CD4-positive, CD25-positive, alpha-beta regulatory T cell (primary cell): ENCODE results near the gene TMEM86A. TPM values are rescaled to one million over a fixed set of nuclear protein-coding genes. Genes with fewer than 3 reads are reported as not detected.

Experiments
- ATAC-seq, 2 donors: fragments of 150-1000 bp; cut with Tn5 transposase; one replicate each; pipeline ENCODE4 v1.10.0; 2021; ENCODE audit warnings: low read depth in 2 of 2, moderate number of reproducible peaks in 2 of 2, moderate library complexity in 1 of 2
- DNase-seq, 3 donors: peaks; one replicate each; pipeline versions ENCODE4 v3.0.0 to v3.0.0-alpha.2; 2012 to 2022; ENCODE audit warnings: mixed read lengths in 1 of 3
- H3K27ac ChIP-seq: one replicate; pipeline ENCODE4 v1.7.0; 2013; ENCODE audit warnings: mild to moderate bottlenecking, low read length; ENCODE audit not compliant: insufficient read depth, poor library complexity, severe bottlenecking
- H3K27me3 ChIP-seq: one replicate; pipeline ENCODE4 v1.7.0; 2013; ENCODE audit warnings: low read length; ENCODE audit not compliant: control insufficient read depth, insufficient read depth
- H3K36me3 ChIP-seq: one replicate; pipeline ENCODE4 v1.7.0; 2013; ENCODE audit warnings: mild to moderate bottlenecking, low read length, moderate library complexity; ENCODE audit not compliant: control insufficient read depth, insufficient read depth
- H3K4me1 ChIP-seq: 2 replicates; pipeline ENCODE4 v1.7.0; 2013; ENCODE audit warnings: mild to moderate bottlenecking, low read length; ENCODE audit not compliant: insufficient read depth, control insufficient read depth, poor library complexity, severe bottlenecking
- H3K4me3 ChIP-seq: one replicate; pipeline ENCODE4 v1.7.0; 2013; ENCODE audit warnings: low read depth, mild to moderate bottlenecking, low read length, moderate library complexity
- H3K9me3 ChIP-seq, 2 experiments: 1 replicate in 1 of 2; 2 replicates in 1 of 2; pipeline ENCODE4 v1.7.0; 2013; ENCODE audit warnings: low read length in 2 of 2, mild to moderate bottlenecking in 1 of 2, moderate library complexity in 1 of 2; ENCODE audit not compliant: control insufficient read depth in 2 of 2
- H3K27ac Mint-ChIP-seq, 3 donors: one replicate each; pipeline ENCODE4 v1.8.0; 2020 to 2022; ENCODE audit warnings: mild to moderate bottlenecking in 3 of 3, mixed read lengths in 3 of 3, moderate library complexity in 2 of 3
- H3K27me3 Mint-ChIP-seq: one replicate; pipeline ENCODE4 v1.8.0; 2022; ENCODE audit warnings: mild to moderate bottlenecking, mixed read lengths
- H3K36me3 Mint-ChIP-seq: one replicate; pipeline ENCODE4 v1.8.0; 2020; ENCODE audit warnings: mixed read lengths
- H3K4me1 Mint-ChIP-seq, 4 donors: one replicate each; pipeline ENCODE4 v1.8.0; 2020 to 2022; ENCODE audit warnings: mixed read lengths in 4 of 4, mild to moderate bottlenecking in 1 of 4
- H3K4me3 Mint-ChIP-seq, 4 donors: one replicate each; pipeline ENCODE4 v1.8.0; 2020 to 2022; ENCODE audit warnings: mild to moderate bottlenecking in 4 of 4, mixed read lengths in 4 of 4, moderate library complexity in 3 of 4
- H3K9me3 Mint-ChIP-seq, 7 donors: one replicate each; pipeline ENCODE4 v1.8.0; 2020 to 2022; ENCODE audit warnings: mixed read lengths in 7 of 7, mild to moderate bottlenecking in 3 of 7, moderate library complexity in 2 of 7
- polyA plus RNA-seq, 4 donors: library from polyadenylated mRNA; unstranded; fragments of 300-500 nt; fragmentation: Illumina TruSeq; gene quantifications; one replicate each; pipeline ENCODE4 v1.2.3, GENCODE V29; 2021
- total RNA-seq: library from RNA; stranded (reverse); gene quantifications from one replicate; pipeline ENCODE4 v1.2.3, GENCODE V29; 2022

TMEM86A gene
- total and polyA plus RNA-seq, 5 donors from 2014 or later = 1.00 to 4.8 (median 1.3) TPM

- DNase-seq (no peak), ATAC-seq (no peak)
- H3K27me3 ChIP-seq = no peaks in the 10 kb centered on the region
- Mint-ChIP-seq H3K27me3 (peaks cover 16% of the 10 kb centered on the region), H3K9me3 (peaks cover 0 to 1% (median 0%) of the 10 kb centered on the region in 7 donors), H3K36me3 (no peaks in the 10 kb centered on the region), H3K4me3 (peak overlapping the region in 2 of 4 donors; percentile 25 to 41), H3K27ac (peak overlapping the region in 1 of 3 donors; percentile 84), H3K4me1 (peaks cover 0 to 37% (median 7%) of the 10 kb centered on the region in 4 donors)
- no peak overlapping the region for H3K4me3 ChIP-seq
- no peaks in the 10 kb centered on the region for H3K9me3 ChIP-seq
- no peak overlapping the region for H3K27ac ChIP-seq
- no peaks in the 10 kb centered on the region for H3K36me3 ChIP-seq
- peaks cover 16% of the 10 kb centered on the region for H3K4me1 ChIP-seq
Observed at GRCh38 chr11:18700872-18701271, 2.3 kb downstream of the TMEM86A start.

GRCh38 chr11:18701614-18702216 lies 3.1 kb downstream of the TMEM86A start:
- Mint-ChIP-seq H3K27me3 (peaks cover 17% of the 10 kb centered on the region), H3K4me1 (peaks cover 0 to 42% (median 8%) of the 10 kb centered on the region in 4 donors), H3K27ac (no peak overlapping the region), H3K9me3 (peaks cover 0 to 1% (median 0%) of the 10 kb centered on the region in 7 donors), H3K4me3 (peak overlapping the region in 2 of 4 donors; percentile 25 to 28), H3K36me3 (no peaks in the 10 kb centered on the region)
- H3K4me3 ChIP-seq = no peak overlapping the region
- H3K27me3 ChIP-seq = no peaks in the 10 kb centered on the region
- H3K27ac ChIP-seq = no peak overlapping the region
- H3K9me3 ChIP-seq = no peaks in the 10 kb centered on the region
- ATAC-seq = no peak
- peaks cover 23% of the 10 kb centered on the region for H3K4me1 ChIP-seq
- no peak for DNase-seq
- H3K36me3 ChIP-seq = no peaks in the 10 kb centered on the region

- Histone ChIP-seq H3K4me3 (no peak overlapping the region), H3K4me1 (peaks cover 21% of the 10 kb centered on the region), H3K36me3 (no peaks in the 10 kb centered on the region), H3K9me3 (no peaks in the 10 kb centered on the region), H3K27me3 (no peaks in the 10 kb centered on the region), H3K27ac (no peak overlapping the region)
- H3K4me1 Mint-ChIP-seq = peaks cover 0 to 45% (median 10%) of the 10 kb centered on the region in 4 donors
- H3K27me3 Mint-ChIP-seq = peaks cover 22% of the 10 kb centered on the region
- peak overlapping the region in 2 of 4 donors; percentile 64 to 65 for H3K4me3 Mint-ChIP-seq
- no peak overlapping the region for H3K27ac Mint-ChIP-seq
- ATAC-seq = no peak
- H3K36me3 Mint-ChIP-seq = no peaks in the 10 kb centered on the region
- H3K9me3 Mint-ChIP-seq = peaks cover 0 to 1% (median 0%) of the 10 kb centered on the region in 7 donors
- DNase-seq = no peak
Observed at GRCh38 chr11:18703001-18703763, 4.6 kb downstream of the TMEM86A start.

DNA sequence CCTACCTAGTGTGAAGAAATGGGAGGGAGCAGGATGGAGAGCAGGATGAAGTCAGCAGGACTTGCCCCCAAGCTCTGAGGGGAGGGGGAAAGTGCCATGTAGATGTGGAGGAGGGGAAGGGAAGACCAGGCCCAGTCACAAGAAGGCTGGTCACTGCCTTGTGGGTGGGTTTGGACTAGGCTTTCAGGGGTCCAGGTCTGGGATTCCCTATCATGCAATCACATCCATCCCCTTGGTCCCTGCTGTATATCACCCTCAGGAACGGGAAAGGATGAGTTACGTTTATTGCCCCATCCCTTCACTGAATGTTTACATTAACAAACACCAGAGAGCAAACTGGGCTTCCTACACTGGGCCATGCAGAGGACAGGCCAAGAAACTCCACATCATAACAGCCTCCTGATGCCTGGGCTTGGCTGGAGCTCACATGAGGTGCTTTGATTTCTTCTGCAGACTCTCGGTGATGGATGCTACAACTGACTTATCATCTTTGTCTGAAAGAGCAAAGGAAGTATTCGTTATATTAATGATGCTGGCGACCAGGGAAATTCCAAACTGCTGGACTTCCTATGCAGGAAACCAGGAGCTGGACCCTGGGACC lies 5.6 kb downstream of the TMEM86A start:
- DNase-seq = no peak
- H3K4me1 ChIP-seq = peaks cover 19% of the 10 kb centered on the region
- H3K4me1 Mint-ChIP-seq = peaks cover 0 to 42% (median 9%) of the 10 kb centered on the region in 4 donors
- no peak overlapping the region for H3K27ac Mint-ChIP-seq
- no peaks in the 10 kb centered on the region for H3K9me3 ChIP-seq
- no peak for ATAC-seq
- peaks cover 22% of the 10 kb centered on the region for H3K27me3 Mint-ChIP-seq
- H3K27ac ChIP-seq = no peak overlapping the region
- H3K4me3 ChIP-seq = no peak overlapping the region
- no peaks in the 10 kb centered on the region for H3K27me3 ChIP-seq
- H3K36me3 ChIP-seq = no peaks in the 10 kb centered on the region
- H3K36me3 Mint-ChIP-seq = no peaks in the 10 kb centered on the region
- H3K9me3 Mint-ChIP-seq = peaks cover 0 to 1% (median 0%) of the 10 kb centered on the region in 7 donors
- H3K4me3 Mint-ChIP-seq = peak overlapping the region in 2 of 4 donors; percentile 64 to 65

DNA sequence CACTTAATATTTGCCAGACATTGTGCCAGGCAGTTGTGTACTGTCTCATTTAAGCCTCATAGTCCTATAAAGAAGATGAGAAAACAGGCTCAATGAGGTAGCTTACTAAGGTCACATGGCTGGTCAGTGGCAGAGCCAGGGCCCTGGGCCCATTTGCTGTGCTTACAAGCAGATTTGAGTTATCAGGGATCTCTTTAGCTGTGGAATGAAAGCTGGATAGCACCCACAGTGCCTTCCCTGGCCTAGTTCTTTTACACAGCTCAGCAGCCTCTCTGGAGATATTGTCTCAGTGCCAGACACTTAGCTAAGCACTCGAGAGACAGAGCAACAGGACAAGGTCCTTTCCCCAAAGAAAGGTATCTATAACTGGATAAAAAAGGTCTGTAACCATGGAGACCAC lies 6.1 kb downstream of the TMEM86A start:
- H3K27ac ChIP-seq = no peak overlapping the region
- ATAC-seq = no peak
- no peaks in the 10 kb centered on the region for H3K9me3 ChIP-seq
- peaks cover 26% of the 10 kb centered on the region for H3K27me3 Mint-ChIP-seq
- no peaks in the 10 kb centered on the region for H3K27me3 ChIP-seq
- no peaks in the 10 kb centered on the region for H3K36me3 ChIP-seq
- H3K36me3 Mint-ChIP-seq = no peaks in the 10 kb centered on the region
- no peaks in the 10 kb centered on the region for H3K9me3 Mint-ChIP-seq
- H3K4me1 ChIP-seq = peaks cover 19% of the 10 kb centered on the region
- DNase-seq = no peak
- H3K4me1 Mint-ChIP-seq = peaks cover 0 to 36% (median 9%) of the 10 kb centered on the region in 4 donors
- peak overlapping the region in 2 of 3 donors; percentile 44 to 61 for H3K27ac Mint-ChIP-seq
- H3K4me3 Mint-ChIP-seq = peak overlapping the region; percentile 65 to 81 (median 80)
- no peak overlapping the region for H3K4me3 ChIP-seq

GRCh38 chr11:18705651-18706281 lies 7.2 kb downstream of the TMEM86A start:
- Histone ChIP-seq H3K27me3 (no peaks in the 10 kb centered on the region), H3K4me3 (no peak overlapping the region), H3K27ac (no peak overlapping the region), H3K9me3 (no peaks in the 10 kb centered on the region), H3K4me1 (peaks cover 19% of the 10 kb centered on the region), H3K36me3 (no peaks in the 10 kb centered on the region)
- Mint-ChIP-seq H3K4me3 (peak overlapping the region; percentile 38 to 96 (median 72)), H3K9me3 (no peaks in the 10 kb centered on the region), H3K27ac (peak overlapping the region; percentile 70 to 84 (median 78)), H3K36me3 (no peaks in the 10 kb centered on the region), H3K4me1 (peaks cover 0 to 31% (median 8%) of the 10 kb centered on the region in 4 donors), H3K27me3 (peaks cover 32% of the 10 kb centered on the region)
- peak; percentile 17 to 24 (median 23) for DNase-seq
- ATAC-seq = peak; percentile 25 to 26
